H9 (cell line): ENCODE measurements around the gene BCL11B. TPM values are rescaled to one million over a fixed set of nuclear protein-coding genes. Genes with fewer than 3 reads are reported as not detected.

Experiments used
- DNase-seq: peaks from one replicate; pipeline ENCODE4 v3.0.0-alpha.2; 2017
- H2AFZ ChIP-seq: one replicate; pipeline ENCODE4 v1.6.1; 2013; ENCODE audit warnings: mild to moderate bottlenecking, low read length, control low read depth, moderate library complexity
- H2AK5ac ChIP-seq: 2 replicates; pipeline ENCODE4 v1.6.1; 2013; ENCODE audit warnings: low read length, control low read depth, mixed read lengths; ENCODE audit not compliant: insufficient read length
- H2BK120ac ChIP-seq: one replicate; pipeline ENCODE4 v1.6.1; 2013; ENCODE audit warnings: low read depth, mild to moderate bottlenecking, low read length, control low read depth, inconsistent platforms; ENCODE audit not compliant: poor library complexity, severe bottlenecking
- H2BK12ac ChIP-seq: 2 replicates; pipeline ENCODE4 v1.6.1; 2013; ENCODE audit warnings: low read length, control low read depth, mixed read lengths, low read depth; ENCODE audit not compliant: insufficient read length
- H2BK15ac ChIP-seq: 2 replicates; pipeline ENCODE4 v1.6.1; 2013; ENCODE audit warnings: low read depth, low read length, control low read depth
- H2BK20ac ChIP-seq: one replicate; pipeline ENCODE4 v1.6.1; 2013; ENCODE audit warnings: low read depth, mild to moderate bottlenecking, low read length, control low read depth, inconsistent platforms; ENCODE audit not compliant: poor library complexity, severe bottlenecking
- H2BK5ac ChIP-seq: 2 replicates; pipeline ENCODE4 v1.6.1; 2013; ENCODE audit warnings: low read length, control low read depth, mixed read lengths; ENCODE audit not compliant: insufficient read length
- H3K14ac ChIP-seq: 2 replicates; pipeline ENCODE4 v1.6.1; 2013; ENCODE audit warnings: low read length, control low read depth; ENCODE audit not compliant: insufficient read depth
- H3K18ac ChIP-seq: 2 replicates; pipeline ENCODE4 v1.6.1; 2013; ENCODE audit warnings: low read depth, mild to moderate bottlenecking, mixed read lengths, low read length, control low read depth; ENCODE audit not compliant: insufficient read length
- H3K23ac ChIP-seq: 2 replicates; pipeline ENCODE4 v1.6.1; 2013; ENCODE audit warnings: low read length, control low read depth, mixed read lengths, low read depth; ENCODE audit not compliant: insufficient read length
- H3K23me2 ChIP-seq: 2 replicates; pipeline ENCODE4 v1.6.1; 2013; ENCODE audit warnings: low read depth, mild to moderate bottlenecking, mixed read lengths, low read length, control low read depth; ENCODE audit not compliant: insufficient read length, poor library complexity, severe bottlenecking
- H3K27ac ChIP-seq: 2 replicates; pipeline ENCODE4 v1.5.1; 2013; ENCODE audit warnings: low read length, control low read depth, mixed read lengths, low read depth; ENCODE audit not compliant: insufficient read length
- H3K27me3 ChIP-seq: 2 replicates; pipeline ENCODE4 v1.6.1; 2013; ENCODE audit warnings: low read length, control low read depth, inconsistent platforms; ENCODE audit not compliant: insufficient read depth
- H3K4ac ChIP-seq: 2 replicates; pipeline ENCODE4 v1.6.1; 2013; ENCODE audit warnings: low read depth, mild to moderate bottlenecking, control low read depth, inconsistent platforms, low read length, moderate library complexity
- H3K4me1 ChIP-seq: 2 replicates; pipeline ENCODE4 v1.6.1; 2013; ENCODE audit warnings: low read length, control low read depth, inconsistent platforms; ENCODE audit not compliant: insufficient read depth
- H3K4me2 ChIP-seq: 2 replicates; pipeline ENCODE4 v1.6.1; 2013; ENCODE audit warnings: low read length, control low read depth, mixed read lengths; ENCODE audit not compliant: insufficient read length, insufficient read depth
- H3K56ac ChIP-seq: 2 replicates; pipeline ENCODE4 v1.6.1; 2013; ENCODE audit warnings: low read depth, mild to moderate bottlenecking, mixed read lengths, low read length, control low read depth; ENCODE audit not compliant: insufficient read length
- H3K79me1 ChIP-seq: 2 replicates; pipeline ENCODE4 v1.6.1; 2013; ENCODE audit warnings: low read depth, mild to moderate bottlenecking, moderate library complexity, low read length, control low read depth, inconsistent platforms; ENCODE audit not compliant: insufficient read depth, poor library complexity, severe bottlenecking
- H3K79me2 ChIP-seq: 2 replicates; pipeline ENCODE4 v1.6.1; 2013; ENCODE audit warnings: low read length, control low read depth, inconsistent platforms; ENCODE audit not compliant: insufficient read depth
- H3K9ac ChIP-seq: 2 replicates; pipeline ENCODE4 v1.6.1; 2013; ENCODE audit warnings: low read length, control low read depth, mixed read lengths; ENCODE audit not compliant: insufficient read length; ENCODE audit errors: extremely low read depth
- H3K9me3 ChIP-seq: one replicate; pipeline ENCODE4 v1.6.1; 2013; ENCODE audit warnings: low read depth, low read length, inconsistent platforms; ENCODE audit not compliant: control insufficient read depth
- H3T11ph ChIP-seq: one replicate; pipeline ENCODE4 v1.6.1; 2013; ENCODE audit warnings: mild to moderate bottlenecking, low read length, control low read depth, inconsistent platforms
- H4K20me1 ChIP-seq: one replicate; pipeline ENCODE4 v1.6.1; 2013; ENCODE audit not compliant: control insufficient read depth, insufficient read length, insufficient read depth
- H4K5ac ChIP-seq: 2 replicates; pipeline ENCODE4 v1.6.1; 2013; ENCODE audit warnings: low read depth, mild to moderate bottlenecking, mixed read lengths, low read length, control low read depth; ENCODE audit not compliant: insufficient read length
- H4K8ac ChIP-seq: replicated peaks from 2 replicates; pipeline ENCODE4 v1.6.1; 2013; ENCODE audit warnings: low read length, control low read depth, mixed read lengths, low read depth; ENCODE audit not compliant: insufficient read length
- H4K91ac ChIP-seq: 2 replicates; pipeline ENCODE4 v1.6.1; 2013; ENCODE audit warnings: low read depth, mild to moderate bottlenecking, moderate library complexity, mixed read lengths, low read length, control low read depth; ENCODE audit not compliant: insufficient read length
- H3K27ac Mint-ChIP-seq, 3 experiments: 2 replicates in 2 of 3; 3 replicates in 1 of 3; pipeline ENCODE4 v1.8.0; 2020 to 2021; ENCODE audit warnings: mixed read lengths in 3 of 3, mild to moderate bottlenecking in 1 of 3, moderate library complexity in 1 of 3
- H3K27me3 Mint-ChIP-seq: 2 replicates; pipeline ENCODE4 v1.8.0; 2021; ENCODE audit warnings: low read depth, mild to moderate bottlenecking, moderate library complexity, mixed read lengths
- H3K36me3 Mint-ChIP-seq, 3 experiments: 2 replicates in 2 of 3; 3 replicates in 1 of 3; pipeline ENCODE4 v1.8.0; 2020 to 2021; ENCODE audit warnings: low read depth in 3 of 3, mixed read lengths in 3 of 3; ENCODE audit not compliant: insufficient read depth in 1 of 3
- H3K4me1 Mint-ChIP-seq, 2 experiments: 2 replicates each; pipeline ENCODE4 v1.8.0; 2020; ENCODE audit warnings: mixed read lengths in 2 of 2
- H3K4me3 Mint-ChIP-seq, 2 experiments: 2 replicates in 1 of 2; 3 replicates in 1 of 2; pipeline ENCODE4 v1.8.0; 2020 to 2021; ENCODE audit warnings: mild to moderate bottlenecking in 2 of 2, mixed read lengths in 2 of 2, moderate library complexity in 1 of 2
- H3K9me3 Mint-ChIP-seq, 2 experiments: 2 replicates in 1 of 2; 3 replicates in 1 of 2; pipeline ENCODE4 v1.8.0; 2020; ENCODE audit warnings: mild to moderate bottlenecking in 2 of 2, mixed read lengths in 2 of 2, moderate library complexity in 1 of 2
- WGBS: extraction: QIAGEN DNeasy Blood & Tissue Kit; methylation state at CpG from one replicate; pipeline ENCODE4 v1.1.7; 2013; ENCODE audit warnings: missing lambda C conversion rate, low lambda C conversion rate, mixed read lengths; ENCODE audit not compliant: insufficient read length; ENCODE audit errors: extremely low coverage; 5-methylcytosine and 5-hydroxymethylcytosine counted together
- total RNA-seq: library from RNA; stranded (reverse); gene quantifications from 2 replicates; pipeline ENCODE4 v1.2.1, GENCODE V29; 2021
- TF ChIP-seq, protein P1 (sequence below): fragments of 200-600 bp; sonication (generic); conservative IDR thresholded peaks from 3 replicates; pipeline ENCODE4 v1.8.0; 2021; ENCODE audit warnings: antibody characterized with exemption, mild to moderate bottlenecking

The BCL11B gene
- total RNA-seq, 1 experiment from 2014 or later: 4.9 TPM

- no peak overlapping the region; a peak in 1 of 7 replicates for H3K27ac Mint-ChIP-seq
- TF ChIP-seq, protein P1, sequence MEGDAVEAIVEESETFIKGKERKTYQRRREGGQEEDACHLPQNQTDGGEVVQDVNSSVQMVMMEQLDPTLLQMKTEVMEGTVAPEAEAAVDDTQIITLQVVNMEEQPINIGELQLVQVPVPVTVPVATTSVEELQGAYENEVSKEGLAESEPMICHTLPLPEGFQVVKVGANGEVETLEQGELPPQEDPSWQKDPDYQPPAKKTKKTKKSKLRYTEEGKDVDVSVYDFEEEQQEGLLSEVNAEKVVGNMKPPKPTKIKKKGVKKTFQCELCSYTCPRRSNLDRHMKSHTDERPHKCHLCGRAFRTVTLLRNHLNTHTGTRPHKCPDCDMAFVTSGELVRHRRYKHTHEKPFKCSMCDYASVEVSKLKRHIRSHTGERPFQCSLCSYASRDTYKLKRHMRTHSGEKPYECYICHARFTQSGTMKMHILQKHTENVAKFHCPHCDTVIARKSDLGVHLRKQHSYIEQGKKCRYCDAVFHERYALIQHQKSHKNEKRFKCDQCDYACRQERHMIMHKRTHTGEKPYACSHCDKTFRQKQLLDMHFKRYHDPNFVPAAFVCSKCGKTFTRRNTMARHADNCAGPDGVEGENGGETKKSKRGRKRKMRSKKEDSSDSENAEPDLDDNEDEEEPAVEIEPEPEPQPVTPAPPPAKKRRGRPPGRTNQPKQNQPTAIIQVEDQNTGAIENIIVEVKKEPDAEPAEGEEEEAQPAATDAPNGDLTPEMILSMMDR: no peak
- H4K91ac ChIP-seq: no peak overlapping the region
- H2BK15ac ChIP-seq: no peak overlapping the region
- no peak overlapping the region for H2AK5ac ChIP-seq
- H3K9me3 Mint-ChIP-seq: no peaks in the 10 kb centered on the region
- no peak overlapping the region for H3K4me3 Mint-ChIP-seq
- no peaks in the 10 kb centered on the region for H3K9me3 ChIP-seq
- no peak overlapping the region for H3K4me2 ChIP-seq
- no peak overlapping the region for H2BK12ac ChIP-seq
- no peak overlapping the region for H3K23ac ChIP-seq
- H3K27me3 Mint-ChIP-seq: no peaks in the 10 kb centered on the region
- no peak for DNase-seq
- H3K36me3 Mint-ChIP-seq: no peaks in the 10 kb centered on the region
- H4K8ac ChIP-seq: no peak overlapping the region
- H2BK20ac ChIP-seq: no peak overlapping the region
- H3K27me3 ChIP-seq: no peaks in the 10 kb centered on the region
- H3K9ac ChIP-seq: no peak overlapping the region
- H2AFZ ChIP-seq: no peak overlapping the region
- H3K4me1 ChIP-seq: peaks cover 2% of the 10 kb centered on the region; the same call in 1 of the 2 replicates
- H4K5ac ChIP-seq: no peak overlapping the region
- no peak overlapping the region for H3K18ac ChIP-seq
- H3K4ac ChIP-seq: no peak overlapping the region
- H3K79me2 ChIP-seq: no peaks in the 10 kb centered on the region; the same call in 1 of the 2 replicates
- H2BK120ac ChIP-seq: no peak overlapping the region
- H3K23me2 ChIP-seq: no peaks in the 10 kb centered on the region
- no peaks in the 10 kb centered on the region for H4K20me1 ChIP-seq
- H3K56ac ChIP-seq: no peak overlapping the region
- no peak overlapping the region for H3K14ac ChIP-seq
- no peak overlapping the region for H3K27ac ChIP-seq
- H3K4me1 Mint-ChIP-seq: peaks cover 23 to 29% of the 10 kb centered on the region in 2 experiments
- H3K79me1 ChIP-seq: no peaks in the 10 kb centered on the region
- no peak overlapping the region for H3T11ph ChIP-seq
- WGBS: no CpG with 5 or more reads among the region's 11 CpGs
- H2BK5ac ChIP-seq: no peak overlapping the region
These were observed 81.2 kb downstream of the BCL11B start for GRCh38 chr14:99190696-99191394.
